GM12878 (cell line): Measurements from ENCODE around the gene C19orf47. TPM values are rescaled to one million over a fixed set of nuclear protein-coding genes. Genes with fewer than 3 reads are reported as not detected.

Experiments used
- ATAC-seq: fragments of 200-7000 bp; cut with Tn5 transposase; 3 replicates; pipeline ENCODE4 v1.9.1; 2020; ENCODE audit warnings: mild to moderate bottlenecking, moderate library complexity
- BruUV-seq: library from RNA; stranded (reverse); fragments of 400-500 nt; replicated peaks from 2 replicates; lab custom pipeline; 2021; lab: Mats Ljungman, UMichigan
- CTCF ChIA-PET: fragments of 300-600 bp; sonication (Branson Sonifier 250); formaldehyde crosslinking; extraction: SDS; loops from one replicate; lab custom pipeline; 2021; ENCODE audit warnings: inconsistent platforms; lab: Yijun Ruan, JAX
- POLR2A ChIA-PET: fragments of 350-600 bp; formaldehyde crosslinking; extraction: SDS; loops from one replicate; lab custom pipeline; 2021; ENCODE audit warnings: inconsistent platforms; lab: Charles Lee
- RAD21 ChIA-PET: fragments of 300-600 bp; sonication (Branson Sonifier 250); formaldehyde crosslinking; loops from one replicate; lab custom pipeline; 2023; ENCODE audit warnings: antibody characterized with exemption; ENCODE audit not compliant: unreplicated experiment; lab: Charles Lee
- SMC1A ChIA-PET: fragments of 300-600 bp; sonication (Branson Sonifier 250); formaldehyde crosslinking; loops from one replicate; lab custom pipeline; 2023; ENCODE audit not compliant: unreplicated experiment, uncharacterized antibody; lab: Charles Lee
- DNase-seq: peaks from one replicate; pipeline ENCODE4 v3.0.0-alpha.2; 2011; ENCODE audit warnings: low read depth, low spot score
- FAIRE-seq: peaks from 3 replicates; lab custom pipeline; 2011; peaks lifted over from hg19 to GRCh38; lab: Jason Lieb, UNC
- H2AFZ ChIP-seq: 2 replicates; pipeline ENCODE4 v1.6.0; 2011; ENCODE audit warnings: low read depth, low read length, control low read depth; ENCODE audit not compliant: control insufficient read depth
- H3K27ac ChIP-seq: 2 replicates; pipeline ENCODE4 v1.5.1; 2011; ENCODE audit warnings: control low read depth; ENCODE audit not compliant: control insufficient read depth, insufficient read depth
- H3K27me3 ChIP-seq, 2 experiments: replicated peaks in 1 of 2; 2 replicates each; pipeline versions ENCODE4 v1.6.0 to v1.6.1; 2011; ENCODE audit warnings: low read length in 1 of 2; ENCODE audit not compliant: control insufficient read depth in 2 of 2, insufficient read depth in 2 of 2
- H3K36me3 ChIP-seq, 2 experiments: 2 replicates each; pipeline ENCODE4 v1.5.1; 2011; ENCODE audit warnings: low read length in 1 of 2; ENCODE audit not compliant: control insufficient read depth in 2 of 2, insufficient read depth in 2 of 2
- H3K4me1 ChIP-seq: 2 replicates; pipeline ENCODE4 v1.6.1; 2011; ENCODE audit warnings: mild to moderate bottlenecking, low read length, moderate library complexity, mixed read lengths; ENCODE audit not compliant: control insufficient read depth, insufficient read depth
- H3K4me2 ChIP-seq: 2 replicates; pipeline ENCODE4 v1.6.0; 2011; ENCODE audit warnings: control low read depth; ENCODE audit not compliant: control insufficient read depth, insufficient read depth
- H3K4me3 ChIP-seq: fragments of 200-600 bp; sonication (generic); 2 replicates; pipeline ENCODE4 v1.5.1; 2016
- H3K79me2 ChIP-seq: 2 replicates; pipeline ENCODE4 v1.6.0; 2011; ENCODE audit warnings: low read length; ENCODE audit not compliant: control insufficient read depth, insufficient read depth
- H3K9ac ChIP-seq: 2 replicates; pipeline ENCODE4 v1.8.0; 2011; ENCODE audit warnings: low read length, control low read depth, mixed read lengths; ENCODE audit not compliant: control insufficient read depth, insufficient read depth
- H3K9me3 ChIP-seq: replicated peaks from 3 replicates; pipeline ENCODE4 v1.5.1; 2011; ENCODE audit warnings: mild to moderate bottlenecking, low read length; ENCODE audit not compliant: control insufficient read depth, insufficient read depth
- H4K20me1 ChIP-seq: 2 replicates; pipeline ENCODE4 v1.6.0; 2011; ENCODE audit not compliant: control insufficient read depth, insufficient read depth
- ASH2L ChIP-seq: fragments of 300-600, 200-600 bp; sonication (generic); IDR thresholded peaks from 2 replicates; pipeline ENCODE4 v1.6.1; 2017; ENCODE audit warnings: low read depth, mild to moderate bottlenecking, borderline replicate concordance
- KDM1A ChIP-seq: fragments of 200-600 bp; sonication (generic); IDR thresholded peaks from 2 replicates; pipeline ENCODE4 v1.6.1; 2016; ENCODE audit warnings: borderline replicate concordance
- STAT1 ChIP-seq: fragments of 450-650 bp; conservative IDR thresholded peaks from 2 replicates; pipeline ENCODE4 v1.6.1; 2014; ENCODE audit warnings: antibody characterized with exemption, mild to moderate bottlenecking
- ZNF24 ChIP-seq: fragments of 450-650 bp; IDR thresholded peaks from 2 replicates; pipeline ENCODE4 v1.6.1; 2017; ENCODE audit warnings: antibody characterized with exemption, mild to moderate bottlenecking
- WGBS: methylation state at CpG from one replicate; pipeline ENCODE4 v1.1.6; 2016; ENCODE audit warnings: low lambda C conversion rate; ENCODE audit not compliant: insufficient replicate concordance, insufficient coverage; ENCODE audit errors: missing lambda C conversion rate; 5-methylcytosine and 5-hydroxymethylcytosine counted together
- in situ Hi-C: fragments of 300-500 bp; cut with MboI; formaldehyde crosslinking; loops from 9 replicates; pipeline ENCODE4 v1.14.3; 2018; ENCODE audit warnings: mixed read lengths
- intact Hi-C: fragments of 100-400 bp; cut with micrococcal nuclease; formaldehyde crosslinking; loops from one replicate; pipeline ENCODE4 v1.14.2; 2022; ENCODE audit not compliant: unreplicated experiment
- microRNA counts: library from miRNA; unstranded; fragments of <30 nt; microRNA quantifications from one replicate; lab custom pipeline; 2016
- microRNA-seq: library from miRNA; unstranded; fragments of <30 nt; microRNA quantifications from one replicate; pipeline ENCODE4, GENCODE V29; 2018
- polyA plus RNA-seq, 11 experiments: library from polyadenylated mRNA; depleted of rRNA in 4 of 11; unstranded in 6 of 11; stranded (reverse) in 5 of 11; fragments of >200 nt; fragmentation: Nextera tagmentation in 4 of 11; fragmentation: Illumina TruSeq in 1 of 11; extraction: Ambion mirVana in 4 of 11; extraction: Trizol in 1 of 11; gene quantifications; 1 replicate in 1 of 11; 2 replicates in 10 of 11; pipeline versions ENCODE4 v1.2.1 to v1.2.3, GENCODE V29; 2011 to 2016; ENCODE audit warnings: inconsistent platforms in 2 of 11, missing spikeins in 2 of 11, low read depth in 1 of 11
- small RNA-seq: library from RNA; depleted of rRNA; stranded (forward); fragments of <200 nt; gene quantifications from one replicate; pipeline ENCODE3, GENCODE V24; 2014
- total RNA-seq, 4 experiments: library from RNA; depleted of rRNA in 3 of 4; stranded (reverse); fragments of >200 nt in 3 of 4; fragmentation: Illumina TruSeq in 1 of 4; extraction: Trizol in 1 of 4; gene quantifications; 2 replicates each; pipeline versions ENCODE4 v1.2.1 to v1.2.3, GENCODE V29; 2013 to 2021

Gene C19orf47
- total and polyA plus RNA-seq, 10 of the 15 experiments (the other 5 are each of a cell fraction or from before 2014, with no cell fraction given) = 0.11 to 29.1 (median 20.2) TPM

DNA sequence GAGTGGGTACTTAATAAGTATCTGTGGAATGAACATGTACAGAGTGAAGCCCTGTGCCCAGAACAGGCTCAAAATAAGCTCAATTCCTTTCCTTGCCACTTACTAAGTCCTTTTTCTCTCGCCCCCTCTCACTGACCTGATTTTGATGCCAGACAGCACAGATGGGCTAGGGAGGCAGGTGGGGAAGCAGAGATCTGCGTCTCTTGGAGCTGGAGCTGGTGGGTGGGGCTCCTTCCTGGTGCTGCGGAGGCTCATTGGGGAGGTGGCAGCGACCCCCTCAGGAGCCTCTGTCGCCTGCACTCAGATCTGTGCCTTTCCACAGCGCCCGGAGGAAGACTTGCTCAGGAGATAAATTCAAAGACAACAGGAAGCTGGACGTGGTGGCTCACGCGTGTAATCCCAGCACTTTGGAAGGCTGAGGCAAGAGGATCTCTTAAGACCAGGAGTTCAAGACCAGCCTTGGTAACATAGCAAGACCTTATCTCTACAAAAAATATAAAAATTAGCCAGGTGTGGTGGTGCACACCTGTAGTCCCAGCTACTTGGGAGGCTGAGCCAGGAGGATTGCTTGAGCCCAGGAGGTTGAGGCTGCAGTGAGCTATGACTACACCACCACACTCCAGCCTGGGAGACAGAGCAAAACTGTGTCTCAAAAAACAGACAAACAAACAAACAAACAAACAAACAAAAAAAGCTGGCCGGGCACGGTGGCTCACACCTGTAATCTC lies 77.7 kb downstream of the C19orf47 start:
- Histone ChIP-seq H3K27me3 (no peaks in the 10 kb centered on the region), H2AFZ (no peak overlapping the region), H3K27ac (no peak overlapping the region), H3K9ac (no peak overlapping the region), H4K20me1 (peaks cover 3% of the 10 kb centered on the region; the same call in 1 of the 2 replicates), H3K4me1 (peaks cover 26% of the 10 kb centered on the region), H3K36me3 (peaks cover 9 to 13% of the 10 kb centered on the region in 2 experiments; a peak in 3 of 4 replicates), H3K4me3 (no peak overlapping the region), H3K79me2 (peaks cover 63% of the 10 kb centered on the region), H3K4me2 (no peak overlapping the region), H3K9me3 (no peaks in the 10 kb centered on the region)
- POLR2A ChIA-PET = interaction anchor here (0.9 kb wide), 1 partner anchor 24 kb away, joined by 4 read pairs; no protein-coding TSS in a partner anchor
- DNase-seq (no peak), ATAC-seq (no peak), FAIRE-seq (no peak)
- SMC1A ChIA-PET = no interaction called here
- TF ChIP-seq KDM1A (no peak), ZNF24 (no peak), ASH2L (no peak), STAT1 (no peak)
- in situ Hi-C loops (no loop called here), intact Hi-C loops (no loop called here)
- 94% methylated on average over 12 of the region's 12 CpGs for WGBS
- BruUV-seq = no TSS peak
- RAD21 ChIA-PET = no interaction called here
- CTCF ChIA-PET = interaction anchor here (1.0 kb wide), 1 partner anchor 9 kb away, joined by 3 read pairs; no protein-coding TSS in a partner anchor

MicroRNAs within 50 kb of the gene (microRNA counts, 767-probe panel; counts per million panel counts)
- 1,853 counts per million, percentile 71 among the panel's probes with 10 or more counts for microRNA hsa-miR-641 (lab: Ali Mortazavi, UCI)

Small RNAs within 50 kb of the gene (microRNA-seq; reads per million reads assigned to microRNA genes)
- 87.7 reads per million, percentile 74 among the genes with 10 or more reads in this experiment for gene MIR641
- not detected for gene MIR6796

Small RNAs within 50 kb of the gene (small RNA-seq; reads per million reads assigned to genes)
- gene MIR641 = 15.2 reads per million, percentile 97 among the genes with 10 or more reads in this experiment
- not detected for gene MIR6796
- gene RF00019 = not detected
- gene RNU6-945P = not detected

Other genes with a start within 250 kb of the C19orf47 start
Only the 7 nearest of the 12 such genes appear.
- 65.3 and 69.4 TPM in 2 replicates for gene AKT2, start 63.1 kb downstream of the C19orf47 start, total RNA-seq (2014; rRNA removed)
- 69.1 and 73.6 TPM in 2 replicates for gene AKT2, start 63.1 kb downstream of the C19orf47 start, total RNA-seq (2014; rRNA removed; fragmentation: Illumina TruSeq; extraction: Trizol)
- 154 and 158 TPM in 2 replicates for gene AKT2, start 63.1 kb downstream of the C19orf47 start, total RNA-seq (2021)
- gene AKT2, start 63.1 kb downstream of the C19orf47 start, polyA plus RNA-seq (2011; rRNA removed) = 88.6 and 185 TPM in 2 replicates
- 67.5 and 136 TPM in 2 replicates for gene AKT2, start 63.1 kb downstream of the C19orf47 start, polyA plus RNA-seq (2014; fragmentation: Illumina TruSeq; extraction: Trizol)
- gene AKT2, start 63.1 kb downstream of the C19orf47 start, polyA plus RNA-seq (2014; fragmentation: Nextera tagmentation; extraction: Ambion mirVana) = 1 to 10 TPM; 1.0 to 2.5 TPM
- 128 and 161 TPM in 2 replicates for gene AKT2, start 63.1 kb downstream of the C19orf47 start, polyA plus RNA-seq (2014; rRNA removed)
- gene AKT2, start 63.1 kb downstream of the C19orf47 start, polyA plus RNA-seq (2016; fragmentation: Nextera tagmentation; extraction: Ambion mirVana) = 10 to 100 TPM; 34.6 to 37.4 TPM
- 111 and 134 TPM in 2 replicates for gene PLD3, start 298 bp upstream of the C19orf47 start, total RNA-seq (2014; rRNA removed)
- gene PLD3, start 298 bp upstream of the C19orf47 start, total RNA-seq (2014; rRNA removed; fragmentation: Illumina TruSeq; extraction: Trizol) = 37.3 and 40.1 TPM in 2 replicates
- 113 and 118 TPM in 2 replicates for gene PLD3, start 298 bp upstream of the C19orf47 start, total RNA-seq (2021)
- 15.4 and 36.4 TPM in 2 replicates for gene PLD3, start 298 bp upstream of the C19orf47 start, polyA plus RNA-seq (2011; rRNA removed)
- 11.5 and 47.7 TPM in 2 replicates for gene PLD3, start 298 bp upstream of the C19orf47 start, polyA plus RNA-seq (2014; fragmentation: Illumina TruSeq; extraction: Trizol)
- gene PLD3, start 298 bp upstream of the C19orf47 start, polyA plus RNA-seq (2014; fragmentation: Nextera tagmentation; extraction: Ambion mirVana) = 1 to 10 TPM; 1.3 to 2.2 TPM
- 97.7 and 112 TPM in 2 replicates for gene PLD3, start 298 bp upstream of the C19orf47 start, polyA plus RNA-seq (2014; rRNA removed)
- 100 to 1,000 TPM in 1 of 2 experiments, 10 to 100 TPM in 1; 99.6 to 110 TPM for gene PLD3, start 298 bp upstream of the C19orf47 start, polyA plus RNA-seq (2016; fragmentation: Nextera tagmentation; extraction: Ambion mirVana)
- not detected in 2 replicates for gene HIPK4, start 41.8 kb upstream of the C19orf47 start, total RNA-seq (2014; rRNA removed)
- not detected in 2 replicates for gene HIPK4, start 41.8 kb upstream of the C19orf47 start, total RNA-seq (2014; rRNA removed; fragmentation: Illumina TruSeq; extraction: Trizol)
- 0.13 TPM in 1 of 2 replicates, not detected in the other for gene HIPK4, start 41.8 kb upstream of the C19orf47 start, total RNA-seq (2021)
- not detected in 2 replicates for gene HIPK4, start 41.8 kb upstream of the C19orf47 start, polyA plus RNA-seq (2011; rRNA removed)
- not detected in 2 replicates for gene HIPK4, start 41.8 kb upstream of the C19orf47 start, polyA plus RNA-seq (2014; fragmentation: Illumina TruSeq; extraction: Trizol)
- not detected for gene HIPK4, start 41.8 kb upstream of the C19orf47 start, polyA plus RNA-seq (2014; fragmentation: Nextera tagmentation; extraction: Ambion mirVana)
- not detected in 2 replicates for gene HIPK4, start 41.8 kb upstream of the C19orf47 start, polyA plus RNA-seq (2014; rRNA removed)
- under 1 TPM; 0.07 to 0.08 TPM for gene HIPK4, start 41.8 kb upstream of the C19orf47 start, polyA plus RNA-seq (2016; fragmentation: Nextera tagmentation; extraction: Ambion mirVana)
- 0.98 and 1.1 TPM in 2 replicates for gene PRX, start 65.0 kb upstream of the C19orf47 start, total RNA-seq (2014; rRNA removed)
- 0.54 and 0.69 TPM in 2 replicates for gene PRX, start 65.0 kb upstream of the C19orf47 start, total RNA-seq (2014; rRNA removed; fragmentation: Illumina TruSeq; extraction: Trizol)
- 1.2 and 1.3 TPM in 2 replicates for gene PRX, start 65.0 kb upstream of the C19orf47 start, total RNA-seq (2021)
- gene PRX, start 65.0 kb upstream of the C19orf47 start, polyA plus RNA-seq (2011; rRNA removed) = 0.45 and 0.71 TPM in 2 replicates
- gene PRX, start 65.0 kb upstream of the C19orf47 start, polyA plus RNA-seq (2014; fragmentation: Illumina TruSeq; extraction: Trizol) = 0.27 and 0.50 TPM in 2 replicates
- gene PRX, start 65.0 kb upstream of the C19orf47 start, polyA plus RNA-seq (2014; fragmentation: Nextera tagmentation; extraction: Ambion mirVana) = under 1 TPM in 1 of 2 experiments, not detected in 1; 0.02 TPM
- 1.1 and 1.4 TPM in 2 replicates for gene PRX, start 65.0 kb upstream of the C19orf47 start, polyA plus RNA-seq (2014; rRNA removed)
- gene PRX, start 65.0 kb upstream of the C19orf47 start, polyA plus RNA-seq (2016; fragmentation: Nextera tagmentation; extraction: Ambion mirVana) = under 1 TPM; 0.12 to 0.29 TPM
- 12.2 and 12.9 TPM in 2 replicates for gene SERTAD1, start 77.6 kb upstream of the C19orf47 start, total RNA-seq (2014; rRNA removed)
- 4.0 and 4.5 TPM in 2 replicates for gene SERTAD1, start 77.6 kb upstream of the C19orf47 start, total RNA-seq (2014; rRNA removed; fragmentation: Illumina TruSeq; extraction: Trizol)
- 10.4 and 10.7 TPM in 2 replicates for gene SERTAD1, start 77.6 kb upstream of the C19orf47 start, total RNA-seq (2021)
- 3.8 and 6.5 TPM in 2 replicates for gene SERTAD1, start 77.6 kb upstream of the C19orf47 start, polyA plus RNA-seq (2011; rRNA removed)
- gene SERTAD1, start 77.6 kb upstream of the C19orf47 start, polyA plus RNA-seq (2014; fragmentation: Illumina TruSeq; extraction: Trizol) = 0.89 and 2.6 TPM in 2 replicates
- 1 to 10 TPM in 1 of 2 experiments, under 1 TPM in 1; 0.23 to 1.6 TPM for gene SERTAD1, start 77.6 kb upstream of the C19orf47 start, polyA plus RNA-seq (2014; fragmentation: Nextera tagmentation; extraction: Ambion mirVana)
- gene SERTAD1, start 77.6 kb upstream of the C19orf47 start, polyA plus RNA-seq (2014; rRNA removed) = 9.5 and 12.9 TPM in 2 replicates
- gene SERTAD1, start 77.6 kb upstream of the C19orf47 start, polyA plus RNA-seq (2016; fragmentation: Nextera tagmentation; extraction: Ambion mirVana) = 10 to 100 TPM; 12.5 to 14.2 TPM
- 14.4 and 16.7 TPM in 2 replicates for gene SERTAD3, start 95.9 kb upstream of the C19orf47 start, total RNA-seq (2014; rRNA removed)
- 12.4 and 13.6 TPM in 2 replicates for gene SERTAD3, start 95.9 kb upstream of the C19orf47 start, total RNA-seq (2014; rRNA removed; fragmentation: Illumina TruSeq; extraction: Trizol)
- 19.3 and 22.4 TPM in 2 replicates for gene SERTAD3, start 95.9 kb upstream of the C19orf47 start, total RNA-seq (2021)
- 10.0 and 12.9 TPM in 2 replicates for gene SERTAD3, start 95.9 kb upstream of the C19orf47 start, polyA plus RNA-seq (2011; rRNA removed)
- 7.4 and 9.5 TPM in 2 replicates for gene SERTAD3, start 95.9 kb upstream of the C19orf47 start, polyA plus RNA-seq (2014; fragmentation: Illumina TruSeq; extraction: Trizol)
- gene SERTAD3, start 95.9 kb upstream of the C19orf47 start, polyA plus RNA-seq (2014; fragmentation: Nextera tagmentation; extraction: Ambion mirVana) = 1 to 10 TPM; 4.2 to 8.4 TPM
- gene SERTAD3, start 95.9 kb upstream of the C19orf47 start, polyA plus RNA-seq (2014; rRNA removed) = 13.8 and 16.2 TPM in 2 replicates
- 10 to 100 TPM; 13.9 to 17.4 TPM for gene SERTAD3, start 95.9 kb upstream of the C19orf47 start, polyA plus RNA-seq (2016; fragmentation: Nextera tagmentation; extraction: Ambion mirVana)
- gene BLVRB, start 117.3 kb upstream of the C19orf47 start, total RNA-seq (2014; rRNA removed) = 47.5 and 48.3 TPM in 2 replicates
- gene BLVRB, start 117.3 kb upstream of the C19orf47 start, total RNA-seq (2014; rRNA removed; fragmentation: Illumina TruSeq; extraction: Trizol) = 21.2 and 21.7 TPM in 2 replicates
- 30.0 and 31.6 TPM in 2 replicates for gene BLVRB, start 117.3 kb upstream of the C19orf47 start, total RNA-seq (2021)
- 10.9 and 23.9 TPM in 2 replicates for gene BLVRB, start 117.3 kb upstream of the C19orf47 start, polyA plus RNA-seq (2011; rRNA removed)
- 2.5 and 11.3 TPM in 2 replicates for gene BLVRB, start 117.3 kb upstream of the C19orf47 start, polyA plus RNA-seq (2014; fragmentation: Illumina TruSeq; extraction: Trizol)
- gene BLVRB, start 117.3 kb upstream of the C19orf47 start, polyA plus RNA-seq (2014; fragmentation: Nextera tagmentation; extraction: Ambion mirVana) = 10 to 100 TPM in 1 of 2 experiments, 1 to 10 TPM in 1; 6.3 to 16.3 TPM
- 53.3 and 58.1 TPM in 2 replicates for gene BLVRB, start 117.3 kb upstream of the C19orf47 start, polyA plus RNA-seq (2014; rRNA removed)
- 10 to 100 TPM; 38.9 to 42.7 TPM for gene BLVRB, start 117.3 kb upstream of the C19orf47 start, polyA plus RNA-seq (2016; fragmentation: Nextera tagmentation; extraction: Ambion mirVana)